Bronchial epithelial cell (primary cell): Measurements from ENCODE around the gene FRMD4A. TPM values are rescaled to one million over a fixed set of nuclear protein-coding genes. Genes with fewer than 3 reads are reported as not detected.

Experiments used
- DNase-seq: peaks from one replicate; pipeline ENCODE4 v3.0.0-alpha.2; 2010; ENCODE audit warnings: low read depth
- FAIRE-seq: peaks from 2 replicates; lab custom pipeline; 2011; peaks lifted over from hg19 to GRCh38; lab: Jason Lieb, UNC
- H3K27me3 ChIP-seq: 2 replicates; pipeline ENCODE4 v1.5.1; 2011; ENCODE audit warnings: low read length; ENCODE audit not compliant: control insufficient read depth, insufficient read depth
- H3K36me3 ChIP-seq: 2 replicates; pipeline ENCODE4 v1.5.1; 2011; ENCODE audit warnings: low read length; ENCODE audit not compliant: control insufficient read depth, insufficient read depth
- H3K4me3 ChIP-seq: 2 replicates; pipeline ENCODE4 v1.5.1; 2011; ENCODE audit warnings: mild to moderate bottlenecking, low read depth, low read length, control low read depth
- CTCF ChIP-seq: IDR thresholded peaks from 2 replicates; pipeline ENCODE4 v1.5.1; 2011; ENCODE audit warnings: mild to moderate bottlenecking, moderate library complexity, low read length, control low read depth, inconsistent platforms; ENCODE audit not compliant: insufficient read depth, severe bottlenecking
- total RNA-seq: library from RNA; depleted of rRNA; stranded (reverse); fragments of >200 nt; gene quantifications from 2 replicates; pipeline ENCODE4 v1.2.1, GENCODE V29; 2014

FRMD4A gene
- total RNA-seq, 1 donor from 2014 or later = 3.2 TPM

GRCh38 chr10:13857451-13857850 is 473.3 kb downstream of the FRMD4A start:
- FAIRE-seq (no peak), DNase-seq (no peak)
- Histone ChIP-seq H3K36me3 (no peaks in the 10 kb centered on the region), H3K27me3 (no peaks in the 10 kb centered on the region), H3K4me3 (no peak overlapping the region)
- no peak for TF ChIP-seq CTCF

- H3K36me3 ChIP-seq = no peaks in the 10 kb centered on the region
- DNase-seq (no peak), FAIRE-seq (no peak)
- no peak overlapping the region for H3K4me3 ChIP-seq
- no peaks in the 10 kb centered on the region for H3K27me3 ChIP-seq
- no peak for TF ChIP-seq CTCF
These were observed 476.9 kb downstream of the FRMD4A start for GRCh38 chr10:13853854-13854253.

GRCh38 chr10:13852872-13853271 is 477.9 kb downstream of the FRMD4A start:
- FAIRE-seq (no peak), DNase-seq (no peak)
- Histone ChIP-seq H3K36me3 (no peaks in the 10 kb centered on the region), H3K4me3 (no peak overlapping the region), H3K27me3 (no peaks in the 10 kb centered on the region)
- no peak for TF ChIP-seq CTCF

GRCh38 chr10:13851906-13852305 is 478.8 kb downstream of the FRMD4A start:
- Histone ChIP-seq H3K36me3 (no peaks in the 10 kb centered on the region), H3K4me3 (no peak overlapping the region), H3K27me3 (no peaks in the 10 kb centered on the region)
- DNase-seq (no peak), FAIRE-seq (no peak)
- no peak for TF ChIP-seq CTCF

GRCh38 chr10:13848520-13849445 is 481.9 kb downstream of the FRMD4A start:
- TF ChIP-seq CTCF = no peak
- no peak overlapping the region for H3K4me3 ChIP-seq
- DNase-seq (no peak), FAIRE-seq (no peak)
- H3K27me3 ChIP-seq = no peaks in the 10 kb centered on the region
- no peaks in the 10 kb centered on the region for H3K36me3 ChIP-seq
